ENCODE measurements around the gene CASD1.

The CASD1 gene

DNA sequence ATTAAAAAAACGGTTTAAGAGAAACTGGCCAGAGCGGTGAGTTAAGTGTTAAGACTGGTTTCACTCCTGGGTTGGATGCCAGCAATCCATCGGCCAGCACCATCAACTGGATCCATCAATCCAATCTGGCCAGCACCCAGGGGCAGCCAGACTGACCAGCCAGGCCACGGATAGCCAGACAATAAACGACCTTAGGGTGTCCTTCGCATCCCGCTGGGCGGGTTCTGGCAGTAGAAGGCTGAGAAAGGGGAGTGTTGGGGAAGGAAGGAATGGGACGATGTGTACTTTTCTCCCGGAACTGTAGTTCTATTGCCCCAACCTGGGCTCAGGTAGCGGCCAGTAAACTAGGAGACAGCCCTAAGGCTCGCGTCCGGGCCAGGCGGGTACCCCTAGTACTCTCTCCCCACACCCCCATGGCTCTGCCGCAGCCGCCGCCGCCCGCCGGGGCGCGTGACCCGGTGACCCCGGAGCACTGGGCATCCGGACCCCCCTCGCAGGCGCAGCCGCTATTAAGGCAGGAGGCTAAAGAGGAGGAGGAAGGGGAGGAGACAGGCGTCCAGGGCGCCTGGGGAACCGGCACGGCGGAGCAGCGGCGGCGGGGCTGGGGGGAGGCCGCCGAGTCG is at the start of gene CASD1:
Gene CASD1, plus strand, starts transcription at position 546 of the 623 bp plus-strand sequence. CDS start 276 bp downstream, outside the sequence.
- peak; percentile 25 to 52 for DNase-seq (ENCODE audit: extremely low read depth in 1 of 2, low read depth in 1 of 2)

DNA sequence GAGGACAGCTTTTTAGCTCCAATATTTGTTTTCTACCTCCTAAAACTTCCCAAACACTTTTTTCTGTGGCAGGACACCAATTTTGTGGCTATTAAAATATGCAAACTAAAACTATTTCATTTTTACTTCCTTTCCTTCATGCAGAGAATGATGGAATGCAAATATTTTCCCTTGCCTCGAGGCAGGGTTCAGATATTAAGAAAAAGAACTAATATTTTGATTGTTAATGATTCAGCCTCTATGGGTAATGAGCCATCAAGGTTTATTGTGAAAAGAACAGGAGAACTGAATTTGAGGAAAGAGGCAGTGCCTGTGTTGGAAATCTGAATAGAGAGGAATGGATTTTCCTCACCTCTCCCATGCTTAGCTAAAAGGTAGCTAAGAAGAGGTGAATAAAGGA is 43.1 kb upstream of the CASD1 start:
- DNase-seq (ENCODE audit: extremely low read depth in 1 of 2, low read depth in 1 of 2), result no peak

DNA sequence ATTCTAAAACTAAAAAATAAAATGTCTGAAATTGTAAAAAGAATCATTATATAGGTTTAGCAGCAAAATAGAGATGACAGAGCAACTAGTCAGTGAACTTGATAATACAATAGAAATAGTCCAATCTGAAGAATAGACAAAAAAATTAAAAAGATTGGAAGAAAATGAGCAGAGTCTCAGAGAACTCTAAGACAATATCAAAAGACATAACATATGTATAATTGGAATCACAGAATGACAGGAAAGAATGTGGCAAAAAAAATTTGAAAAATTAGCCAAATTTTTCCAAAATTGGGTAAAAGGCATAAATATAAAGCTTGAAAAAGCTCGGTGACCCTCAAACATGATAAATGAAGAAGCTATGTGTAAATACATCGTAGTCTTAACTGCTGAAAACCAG is 38.0 kb upstream of the CASD1 start:
- no peak for DNase-seq (ENCODE audit: extremely low read depth in 1 of 2, low read depth in 1 of 2)

DNA sequence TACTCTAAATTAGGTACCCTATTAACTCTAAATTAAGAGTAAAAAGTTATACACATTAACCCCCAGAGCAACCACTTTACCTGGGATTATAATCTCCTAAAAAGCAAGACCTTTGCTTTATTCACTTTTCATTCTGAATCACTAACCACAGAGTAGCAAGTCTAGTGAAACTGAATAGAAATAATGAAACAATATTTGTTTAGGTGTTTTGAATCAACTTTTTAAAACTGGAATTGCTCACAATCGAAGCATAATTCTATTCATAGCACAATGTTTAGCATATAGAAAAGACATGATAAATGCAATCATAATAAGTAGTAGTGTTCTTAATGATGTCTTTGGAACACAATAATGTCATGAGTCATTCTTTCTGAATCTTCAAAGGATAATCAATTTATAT is 37.0 kb upstream of the CASD1 start:
- no peak for DNase-seq (ENCODE audit: extremely low read depth in 1 of 2, low read depth in 1 of 2)

DNA sequence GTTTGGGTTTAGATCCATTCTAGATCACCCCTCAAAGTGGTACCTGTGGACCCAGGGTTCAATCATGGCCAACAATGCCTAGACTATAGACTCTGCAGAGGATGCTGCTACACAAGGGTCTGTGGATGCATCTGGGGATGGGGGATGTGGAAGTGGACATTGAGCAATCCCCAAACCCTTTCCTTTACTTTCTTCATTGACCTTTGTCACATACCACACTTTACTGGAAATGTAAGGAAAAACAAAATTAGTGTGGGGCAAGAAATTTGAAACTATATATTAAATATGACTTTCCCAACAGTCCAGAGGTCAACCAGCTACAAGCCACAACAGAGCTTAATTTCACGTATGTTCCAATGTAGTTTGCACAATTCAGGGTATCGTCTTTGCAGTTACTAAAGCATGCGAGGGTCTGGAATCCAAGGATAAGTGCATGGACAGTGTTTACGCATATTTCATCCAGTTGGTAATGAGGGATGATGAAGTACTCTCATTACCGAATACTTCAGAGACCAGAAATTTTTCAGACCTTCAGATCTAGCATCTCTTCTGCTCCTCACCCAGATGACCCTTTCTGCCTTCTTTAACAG is 33.3 kb upstream of the CASD1 start:
- no peak for DNase-seq (ENCODE audit: extremely low read depth in 1 of 2, low read depth in 1 of 2)

DNA sequence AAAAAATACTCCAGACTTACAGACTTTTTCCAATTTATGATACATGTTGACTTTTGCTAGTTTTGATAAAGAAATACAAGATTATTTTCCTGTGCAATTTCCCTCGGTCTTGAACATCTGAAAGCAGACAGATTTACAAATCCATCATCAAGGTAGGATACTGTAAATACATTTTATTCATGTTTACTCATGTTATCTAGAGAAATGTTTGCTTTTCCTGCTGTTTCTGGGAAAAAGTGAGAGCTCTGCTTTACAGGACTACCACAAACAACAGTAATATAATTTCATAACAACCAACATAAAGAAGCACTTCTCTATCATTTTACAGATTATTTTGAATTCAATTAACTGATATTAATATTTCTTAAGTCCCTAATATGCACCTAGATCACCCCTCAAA is 31.7 kb upstream of the CASD1 start:
- DNase-seq (ENCODE audit: extremely low read depth in 1 of 2, low read depth in 1 of 2), result no peak

DNA sequence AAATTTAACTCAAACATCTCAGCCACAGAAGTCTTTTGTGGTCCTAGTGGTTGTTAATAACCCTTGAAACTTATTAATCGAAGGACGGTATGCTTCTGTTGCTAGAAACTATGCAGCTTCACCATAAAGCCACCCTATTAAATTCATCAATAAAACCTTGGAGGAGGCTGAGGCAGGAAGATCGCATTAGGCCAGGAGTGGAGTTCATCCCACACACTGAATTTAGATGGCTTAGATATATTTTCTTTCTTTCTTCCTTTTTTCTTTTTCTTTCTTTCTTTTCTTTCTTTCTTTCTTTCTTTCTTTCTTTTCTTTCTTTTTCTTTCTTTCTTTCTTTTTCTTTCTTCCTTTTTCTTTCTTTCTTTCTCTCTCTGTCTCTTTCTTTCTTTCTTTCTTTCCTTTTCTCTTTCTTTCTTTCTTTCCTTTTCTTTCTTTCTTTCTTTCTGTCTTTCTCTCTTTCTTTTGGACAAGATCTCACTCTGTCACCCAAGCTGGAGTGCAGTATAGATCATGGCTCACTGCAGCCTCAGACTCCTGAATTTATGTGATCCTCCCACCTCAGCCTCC is 30.9 kb upstream of the CASD1 start:
- DNase-seq (ENCODE audit: extremely low read depth in 1 of 2, low read depth in 1 of 2), result no peak

DNA sequence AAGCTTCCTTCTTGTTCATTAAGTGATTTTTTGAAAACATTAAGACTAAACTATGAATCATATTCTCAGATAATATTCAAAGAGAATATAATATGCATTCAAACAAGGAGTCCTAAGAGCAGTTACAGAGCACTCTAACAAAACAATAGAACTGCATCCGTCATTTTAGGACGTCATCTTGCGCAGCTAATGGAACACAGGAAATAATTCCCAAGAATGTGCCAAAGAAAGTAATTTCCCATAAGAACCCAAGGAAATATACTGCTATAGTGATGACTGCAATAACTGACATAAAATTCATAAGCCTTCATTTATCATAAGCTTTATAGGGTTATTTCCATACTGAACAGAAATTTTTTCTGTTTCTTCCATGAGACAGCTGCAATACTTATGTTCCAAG is 28.3 kb upstream of the CASD1 start:
- no peak for DNase-seq (ENCODE audit: extremely low read depth in 1 of 2, low read depth in 1 of 2)

DNA sequence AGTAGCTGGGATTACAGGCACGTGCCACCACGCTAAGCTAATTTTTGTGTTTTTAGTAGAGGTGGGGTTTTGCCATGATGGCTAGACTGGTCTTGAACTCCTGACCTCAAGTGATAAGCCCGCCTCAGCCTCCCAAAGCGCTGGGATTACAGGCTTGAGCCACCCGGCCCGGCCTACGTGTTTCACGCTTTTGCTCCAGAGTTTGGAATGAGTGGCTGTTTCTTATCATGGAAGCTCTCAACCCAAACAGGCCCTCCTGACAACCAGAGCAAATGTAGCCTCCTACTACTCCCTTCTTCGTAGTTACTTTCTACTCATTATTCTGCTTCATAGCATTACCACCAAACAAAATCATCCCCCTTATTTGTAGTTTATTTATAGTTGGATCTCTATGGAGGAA is 26.8 kb upstream of the CASD1 start:
- no peak for DNase-seq (ENCODE audit: extremely low read depth in 1 of 2, low read depth in 1 of 2)

DNA sequence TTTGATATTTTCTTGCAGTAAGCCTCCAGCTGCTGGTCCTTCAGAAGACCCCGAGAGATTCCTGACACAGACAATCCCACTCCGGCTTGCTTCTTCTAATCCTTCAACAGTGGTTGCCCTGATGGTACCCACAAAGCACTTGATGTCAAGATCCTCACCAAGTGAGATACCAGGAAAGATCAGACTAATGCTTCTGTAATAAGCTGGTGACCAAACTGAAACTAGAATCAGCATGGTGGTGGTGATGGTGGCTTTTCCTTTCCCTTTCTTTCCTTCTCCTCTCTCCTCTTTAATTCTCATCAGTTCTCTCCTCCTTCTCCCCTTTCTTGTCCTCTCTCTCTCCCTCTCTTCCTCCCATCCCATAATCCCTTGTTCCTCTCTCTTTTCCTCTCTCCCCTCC is 25.8 kb upstream of the CASD1 start:
- DNase-seq (ENCODE audit: extremely low read depth in 1 of 2, low read depth in 1 of 2), result no peak

DNA sequence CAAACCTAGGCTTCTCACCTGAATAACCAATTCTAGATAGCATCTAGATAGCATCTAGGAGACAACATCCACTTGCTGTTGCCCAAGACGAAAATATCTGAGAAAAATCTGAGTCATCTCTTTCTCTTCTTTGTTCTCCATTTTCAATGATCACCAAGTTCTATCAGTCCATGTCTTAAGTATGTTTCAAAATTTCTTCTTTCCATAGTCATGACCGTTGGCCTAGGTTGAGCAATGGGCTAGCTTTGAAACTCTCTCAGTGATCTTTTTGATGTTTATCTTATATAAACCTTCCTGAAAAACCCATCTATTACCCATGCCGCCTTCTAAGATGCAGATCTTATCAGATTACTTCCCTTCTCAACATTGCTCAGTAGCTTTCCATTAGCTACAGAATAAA is 23.4 kb upstream of the CASD1 start:
- DNase-seq (ENCODE audit: extremely low read depth in 1 of 2, low read depth in 1 of 2), result no peak

DNA sequence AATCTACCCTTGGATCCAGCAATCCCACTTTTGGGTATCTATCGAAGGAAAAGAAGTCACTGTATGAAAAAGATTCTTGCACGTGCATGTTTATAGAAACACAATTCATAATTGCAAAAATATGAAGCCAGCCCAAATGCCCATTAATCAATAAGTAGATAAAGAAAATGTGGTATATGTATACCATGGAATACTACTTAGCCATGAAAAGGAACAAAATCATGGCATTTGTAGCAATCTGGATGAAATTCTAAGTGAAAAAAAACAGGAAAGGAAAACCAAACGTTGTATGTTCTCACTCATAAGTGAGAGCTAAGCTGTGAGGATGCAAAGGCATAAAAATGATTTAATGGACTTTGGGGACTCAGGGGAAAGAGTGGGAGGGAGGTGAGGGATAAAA is 18.2 kb upstream of the CASD1 start:
- no peak for DNase-seq (ENCODE audit: extremely low read depth in 1 of 2, low read depth in 1 of 2)

DNA sequence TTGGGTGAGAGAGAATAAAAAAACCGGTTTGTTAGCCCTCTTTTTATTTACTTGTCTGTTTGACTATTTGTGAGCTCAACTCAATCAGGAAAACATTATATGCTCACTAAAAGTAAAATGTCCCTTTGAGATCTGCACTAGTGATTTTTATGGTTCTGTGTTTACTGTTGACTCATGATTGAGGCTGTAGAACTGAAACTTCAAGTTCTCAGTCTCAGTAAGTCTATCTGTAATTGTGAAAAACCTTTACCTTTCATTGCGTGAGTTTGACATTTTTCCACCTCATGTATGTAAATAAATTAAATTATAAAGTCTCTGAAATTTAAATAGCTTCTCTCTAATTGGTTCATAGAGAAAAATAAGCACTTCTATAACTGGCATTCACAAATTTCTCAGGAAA is 17.0 kb upstream of the CASD1 start:
- DNase-seq (ENCODE audit: extremely low read depth in 1 of 2, low read depth in 1 of 2), result no peak

DNA sequence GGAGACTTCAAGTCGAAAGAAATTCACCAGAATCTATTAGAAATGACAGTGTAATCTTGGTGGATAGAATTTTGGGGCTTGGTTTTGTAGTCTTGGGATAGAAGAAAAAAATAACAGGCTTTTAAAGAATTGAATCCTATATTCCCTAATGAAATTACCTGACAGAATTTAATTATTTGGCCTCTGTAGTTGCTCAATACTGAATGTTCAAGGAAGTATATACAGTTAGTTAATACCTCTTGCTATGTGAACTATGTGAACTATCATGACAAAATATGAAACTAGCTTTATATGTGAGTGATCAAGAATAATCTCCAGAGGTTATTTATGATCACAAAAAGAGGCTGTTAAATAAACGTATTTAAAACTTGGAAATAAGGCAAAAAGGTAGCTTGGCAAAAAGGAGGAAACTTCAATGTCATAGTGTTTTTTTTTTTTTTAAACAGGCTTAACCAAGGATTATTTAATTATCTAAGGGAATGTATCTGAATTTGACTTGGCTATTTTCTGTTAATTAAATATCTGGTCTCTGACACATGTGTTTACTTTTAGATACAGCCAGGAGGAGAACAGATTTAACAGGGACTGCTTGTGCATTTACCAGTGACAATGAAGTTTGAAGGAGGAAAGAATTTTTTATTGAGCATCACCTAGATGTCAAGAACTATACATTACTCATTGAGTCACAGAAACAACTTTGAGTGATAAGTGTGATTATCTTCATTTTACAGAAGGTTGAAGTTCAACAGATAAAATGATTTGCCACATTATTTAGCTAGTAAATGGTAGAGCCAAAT is 11.5 kb upstream of the CASD1 start:
- no peak for DNase-seq (ENCODE audit: extremely low read depth in 1 of 2, low read depth in 1 of 2)

DNA sequence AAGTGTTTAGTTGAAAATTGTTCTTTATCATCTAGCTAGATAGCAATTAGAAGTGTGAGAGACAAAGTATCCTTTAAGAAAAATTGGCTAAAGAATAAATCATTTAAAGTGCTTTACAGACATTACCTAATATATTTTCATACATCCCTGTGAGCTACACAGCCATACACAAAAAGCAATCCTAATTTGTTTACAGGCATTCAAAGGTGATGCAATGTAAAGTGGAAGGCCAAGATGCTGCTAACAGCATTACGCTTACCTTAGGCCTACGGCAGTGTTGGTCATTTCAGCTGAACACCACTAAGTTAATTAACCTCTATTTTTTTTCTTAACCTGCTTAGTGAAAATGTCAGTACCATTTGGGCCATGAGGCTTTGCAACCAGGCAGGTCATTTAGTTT is 10.7 kb upstream of the CASD1 start:
- DNase-seq (ENCODE audit: extremely low read depth in 1 of 2, low read depth in 1 of 2), result no peak

DNA sequence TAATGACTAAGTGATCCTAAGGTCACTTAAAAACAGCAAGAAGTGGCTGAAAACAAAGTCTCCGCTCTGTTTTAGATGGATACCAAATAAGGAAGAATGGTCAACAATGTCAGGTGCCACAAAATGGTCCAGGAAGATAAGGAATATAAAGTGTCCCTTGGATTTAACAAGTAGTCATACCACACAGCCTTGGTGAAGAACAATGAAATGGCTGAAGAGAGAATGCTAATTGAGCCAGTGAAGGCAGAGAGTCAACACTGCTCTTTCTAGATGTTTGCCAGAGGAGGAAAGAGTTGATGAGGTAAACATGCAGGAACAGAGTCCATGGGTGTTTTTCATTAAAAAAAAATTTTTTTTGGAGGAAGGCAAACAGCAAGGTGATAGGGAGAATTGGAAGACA is 2.1 kb upstream of the CASD1 start:
- DNase-seq (ENCODE audit: extremely low read depth in 1 of 2, low read depth in 1 of 2), result no peak

DNA sequence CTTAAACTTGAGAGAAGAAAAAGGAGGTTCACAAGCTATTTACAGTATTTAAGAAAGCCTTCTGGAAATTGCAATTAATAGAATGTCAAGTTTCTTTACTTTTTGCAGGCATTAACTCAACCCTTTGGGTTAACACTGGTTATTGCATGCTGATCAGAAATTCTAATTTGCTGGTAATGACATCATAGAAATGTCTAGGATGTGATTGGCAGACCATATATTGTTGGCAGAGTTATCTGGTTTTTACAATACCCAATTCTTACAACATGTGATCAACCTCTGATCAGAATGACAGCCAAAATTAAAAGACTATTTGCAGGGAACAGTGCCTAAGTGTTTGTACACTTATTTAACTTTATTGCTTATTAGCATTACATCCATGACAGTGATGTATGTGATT is 1.6 kb upstream of the CASD1 start:
- DNase-seq (ENCODE audit: extremely low read depth in 1 of 2, low read depth in 1 of 2), result no peak

DNA sequence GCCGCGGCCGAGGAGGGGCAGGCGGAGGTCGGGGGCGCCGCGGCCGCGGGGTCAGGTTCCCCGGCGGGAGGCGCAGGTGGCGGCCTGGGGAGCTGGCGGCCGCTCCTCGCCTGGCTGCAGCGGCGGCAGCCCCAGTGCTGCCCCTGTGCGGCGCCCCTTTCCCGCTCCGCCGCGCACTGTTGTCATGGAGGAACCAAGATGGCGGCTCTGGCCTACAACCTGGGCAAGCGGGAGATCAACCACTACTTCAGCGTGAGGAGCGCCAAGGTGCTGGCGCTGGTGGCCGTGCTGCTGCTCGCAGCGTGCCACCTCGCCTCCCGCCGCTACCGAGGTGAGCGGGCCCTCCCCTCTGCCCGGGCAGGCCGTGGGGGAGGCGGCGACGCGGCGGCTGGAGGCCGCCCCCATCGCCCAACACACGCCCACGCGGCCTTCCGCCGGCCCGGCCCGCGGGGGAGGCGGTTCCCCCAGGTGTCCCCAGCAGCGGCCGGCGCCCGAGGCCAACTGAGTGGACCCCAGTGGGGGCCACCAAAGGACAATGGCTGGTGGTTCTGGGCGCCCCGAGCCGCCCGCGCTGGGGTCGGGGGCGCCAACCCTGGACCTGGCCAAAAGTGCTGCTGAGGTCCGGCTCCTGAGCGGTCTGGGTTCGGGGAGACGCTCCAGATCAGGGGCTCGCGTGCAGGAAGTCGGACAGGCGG is 425 bp downstream of the CASD1 start:
- DNase-seq (ENCODE audit: extremely low read depth in 1 of 2, low read depth in 1 of 2), result peak; percentile 22 to 35

DNA sequence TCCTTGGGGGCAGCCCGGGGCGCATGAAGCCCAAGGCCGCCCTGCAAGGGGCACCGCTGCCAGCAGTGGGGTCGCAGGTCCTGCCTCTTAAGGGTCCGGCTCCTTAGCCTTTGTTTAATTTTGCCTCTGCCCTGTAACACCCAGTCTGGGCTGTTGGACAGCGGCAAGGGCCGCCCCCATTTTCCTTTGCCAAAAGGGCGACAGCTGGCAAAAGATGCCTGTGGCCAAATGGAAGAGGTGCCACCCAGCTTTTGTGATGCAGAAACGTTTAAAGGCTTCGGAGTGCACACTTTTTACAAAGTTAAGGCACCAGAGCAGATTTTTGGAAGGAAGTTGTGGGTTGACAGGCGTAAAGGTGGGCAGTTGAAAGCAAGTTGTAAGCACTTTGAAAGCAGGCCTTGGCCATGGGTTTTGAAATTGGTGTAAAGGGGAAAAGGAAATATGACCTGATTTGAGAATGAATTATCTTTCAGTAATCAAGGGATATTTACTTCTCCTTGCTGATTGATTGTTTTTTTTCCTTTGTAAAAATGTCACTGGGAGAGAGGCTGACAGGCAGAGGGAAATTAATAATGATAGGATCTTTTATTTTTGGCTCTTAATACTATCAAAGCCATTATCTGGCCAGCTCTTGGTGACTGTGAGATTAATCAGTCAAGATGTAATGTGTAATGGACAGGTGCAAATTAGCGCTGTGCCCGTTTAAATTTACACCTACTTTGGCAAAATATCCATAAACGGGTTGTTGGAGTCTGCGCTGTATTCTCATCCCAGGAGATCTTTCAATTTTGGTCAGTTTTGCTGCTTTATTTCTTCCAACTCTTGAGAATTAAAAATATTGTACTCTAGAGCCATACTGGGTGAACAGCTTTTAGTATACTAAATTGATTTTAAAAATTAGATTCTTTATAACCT is 1.2 kb downstream of the CASD1 start:
- DNase-seq (ENCODE audit: extremely low read depth in 1 of 2, low read depth in 1 of 2), result no peak

DNA sequence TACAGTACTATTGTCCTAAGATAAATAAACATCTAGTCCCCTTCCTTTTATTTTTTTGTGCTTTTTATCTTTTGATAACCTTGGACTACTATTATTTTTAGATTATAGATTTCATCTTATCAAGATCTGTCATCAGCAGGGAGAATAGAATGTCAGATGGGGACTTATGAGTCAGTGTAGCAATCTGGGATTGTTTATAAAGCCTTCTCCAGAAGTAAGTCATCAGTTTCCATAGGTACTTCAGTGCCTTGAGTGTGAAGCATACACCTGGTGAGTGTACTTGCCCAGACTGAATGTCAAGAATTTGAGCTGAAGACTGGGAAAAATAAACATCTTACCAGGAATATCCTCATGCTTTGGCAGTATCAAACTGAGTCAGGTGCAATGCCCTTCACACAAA is 2.1 kb downstream of the CASD1 start:
- no peak for DNase-seq (ENCODE audit: extremely low read depth in 1 of 2, low read depth in 1 of 2)

All from activated CD8-positive, alpha-beta memory T cell treated with anti-CD3 and anti-CD28 coated beads for 1 hour (primary cell).